Amygdala (tissue), 56 donors: ENCODE data around the gene APBA2.

Experiments used
- DNase-seq, 56 donors: peaks; one replicate each; lab custom pipeline; 2025; lab: John Stamatoyannopoulos, UW

APBA2 gene

DNA sequence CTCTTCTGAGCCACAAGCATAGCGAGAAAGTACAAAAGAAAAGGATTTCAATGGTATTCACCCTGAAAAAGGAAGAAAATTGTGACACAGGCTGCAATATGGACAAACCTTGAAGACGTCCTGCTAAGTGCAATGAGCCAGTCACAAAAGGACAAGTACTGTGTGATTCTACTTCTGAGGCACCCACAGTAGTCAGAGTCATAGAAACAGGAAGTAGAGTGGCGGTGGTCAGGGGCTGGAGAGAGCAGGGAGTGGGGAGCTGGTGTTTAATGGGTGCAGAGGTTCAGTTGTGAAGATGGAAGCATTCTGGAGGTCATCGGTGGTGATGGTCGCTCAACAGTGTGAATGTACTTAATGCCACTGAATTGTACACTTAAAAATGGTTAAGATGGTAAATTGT is 180.5 kb downstream of the APBA2 start:
- no peak for DNase-seq

DNA sequence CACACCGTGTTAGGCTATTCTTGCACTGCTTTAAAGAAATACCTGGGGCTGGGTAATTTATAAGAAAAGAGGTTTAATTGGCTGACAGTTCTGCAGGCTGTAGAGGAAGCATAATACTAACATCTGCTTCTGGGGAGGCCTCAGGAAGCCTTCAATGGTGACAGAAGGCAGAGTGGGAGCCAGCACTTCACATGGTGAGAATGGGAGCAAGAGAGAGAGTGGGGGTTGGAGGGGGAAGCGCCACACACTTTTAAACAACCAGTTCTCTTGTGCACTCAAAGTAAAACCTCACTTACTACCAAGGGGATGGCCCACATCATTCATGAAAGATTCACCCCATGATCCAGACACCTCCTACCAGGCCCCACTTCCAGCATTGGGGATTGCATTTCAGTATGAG is 181.1 kb downstream of the APBA2 start:
- peak in 1 of 56 donors; percentile 35 for DNase-seq

DNA sequence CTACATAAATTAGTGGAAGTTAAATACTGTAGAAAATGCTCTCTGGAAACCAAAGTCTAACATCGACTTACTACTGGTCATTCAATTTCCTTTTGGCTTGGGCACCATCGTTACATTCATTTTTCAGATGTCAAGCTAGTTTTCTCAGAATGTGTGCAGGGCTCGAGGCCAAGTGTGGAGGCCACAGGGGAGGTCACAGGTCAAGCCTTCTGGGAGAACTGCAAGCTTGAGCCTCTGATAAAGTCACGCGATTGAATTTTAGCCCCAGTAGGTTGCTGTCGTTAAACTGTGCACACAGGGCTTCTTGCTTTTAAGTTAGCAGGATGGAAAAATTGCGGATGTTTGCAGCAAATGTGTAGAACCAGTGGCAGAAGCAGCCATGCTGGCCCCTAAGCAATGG is 182.2 kb downstream of the APBA2 start:
- DNase-seq: no peak

DNA sequence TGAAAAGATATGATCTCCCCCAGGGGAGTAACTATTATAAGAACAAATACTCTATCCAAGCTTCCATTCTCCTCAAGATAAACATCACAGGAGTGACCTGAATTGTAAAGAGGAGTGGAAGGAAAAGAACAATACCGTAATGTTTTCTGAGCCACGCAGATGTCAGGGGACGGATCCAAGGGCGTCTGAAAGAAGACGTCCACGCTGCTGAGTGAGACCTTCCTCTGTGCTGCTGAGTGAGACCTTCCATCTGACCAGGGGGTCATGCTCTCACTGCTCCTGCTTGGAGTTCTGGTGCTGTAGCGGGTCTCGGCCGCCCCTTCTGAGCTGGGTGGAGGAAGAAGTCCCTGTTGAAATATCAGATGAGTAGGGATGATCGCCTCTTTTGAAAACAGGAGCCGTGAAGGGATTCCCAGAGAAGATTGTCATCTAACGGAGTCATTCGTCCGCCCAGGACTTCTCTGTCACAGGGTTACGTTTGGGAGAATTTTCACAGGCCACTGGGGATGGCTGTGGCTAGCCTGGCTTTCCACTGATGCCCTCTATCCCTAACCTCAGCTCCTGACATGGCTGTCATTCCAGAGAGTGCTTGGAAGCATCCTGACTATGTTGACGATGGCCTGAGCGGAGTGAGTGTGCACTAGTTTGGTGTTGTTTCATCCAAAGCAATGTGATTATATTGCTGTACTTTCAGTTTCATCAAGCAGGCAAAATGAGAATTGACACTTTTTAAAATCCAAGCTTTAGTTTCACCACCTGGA is 184.9 kb downstream of the APBA2 start:
- peak in 27 of 56 donors; percentile 13 to 71 (median 49) for DNase-seq

DNA sequence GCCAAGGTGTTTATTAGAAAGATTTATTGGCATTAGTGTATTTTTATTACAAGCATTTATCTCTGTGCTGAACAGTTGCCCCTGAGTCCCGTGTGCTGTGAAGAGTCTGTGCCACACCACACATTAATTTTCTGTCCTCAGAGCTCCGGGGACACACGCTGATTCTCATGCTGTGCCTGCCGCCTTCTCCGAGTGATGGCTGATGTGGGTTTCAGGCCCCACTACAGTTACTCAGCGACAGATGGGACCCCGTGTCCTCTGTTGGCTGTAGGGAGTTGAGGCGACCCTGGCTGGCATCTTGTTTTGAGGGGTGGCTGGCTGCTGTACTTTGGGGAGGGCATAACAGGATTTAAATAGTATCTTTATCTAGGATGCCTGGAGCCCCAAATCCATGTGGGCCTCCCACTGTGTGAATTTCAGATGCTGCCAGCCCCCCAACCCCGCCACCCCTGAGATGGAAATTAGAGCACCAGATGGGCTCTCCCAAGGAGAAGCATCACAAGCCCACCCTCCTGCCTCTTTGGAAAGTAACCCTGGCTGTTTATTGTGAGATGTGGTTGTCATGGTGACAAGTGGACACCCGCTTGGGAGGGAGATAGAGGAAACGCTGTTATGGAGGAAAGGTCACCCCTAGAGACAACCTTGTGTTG is 185.6 kb downstream of the APBA2 start:
- DNase-seq: peak in 9 of 56 donors; percentile 17 to 58 (median 40)

DNA sequence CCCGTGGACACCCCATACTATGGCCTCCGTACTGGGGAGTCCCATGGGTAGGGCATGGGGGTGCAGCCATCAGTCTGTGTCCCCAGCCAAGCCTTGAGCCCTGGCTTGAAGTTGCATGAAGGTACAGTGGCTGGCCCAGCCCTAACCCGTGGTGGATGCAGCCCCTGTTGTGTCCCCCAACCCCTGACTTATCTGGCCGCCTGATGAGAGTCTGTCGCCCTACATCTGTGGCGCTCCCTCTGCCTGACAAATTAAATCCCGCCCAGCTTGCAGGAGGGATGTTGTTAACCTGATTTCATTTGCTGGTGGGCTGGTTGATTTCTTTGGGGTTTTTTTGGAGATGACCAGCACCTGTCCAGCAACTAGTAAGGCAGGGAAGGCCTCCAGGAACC is 186.1 kb downstream of the APBA2 start:
- no peak for DNase-seq

DNA sequence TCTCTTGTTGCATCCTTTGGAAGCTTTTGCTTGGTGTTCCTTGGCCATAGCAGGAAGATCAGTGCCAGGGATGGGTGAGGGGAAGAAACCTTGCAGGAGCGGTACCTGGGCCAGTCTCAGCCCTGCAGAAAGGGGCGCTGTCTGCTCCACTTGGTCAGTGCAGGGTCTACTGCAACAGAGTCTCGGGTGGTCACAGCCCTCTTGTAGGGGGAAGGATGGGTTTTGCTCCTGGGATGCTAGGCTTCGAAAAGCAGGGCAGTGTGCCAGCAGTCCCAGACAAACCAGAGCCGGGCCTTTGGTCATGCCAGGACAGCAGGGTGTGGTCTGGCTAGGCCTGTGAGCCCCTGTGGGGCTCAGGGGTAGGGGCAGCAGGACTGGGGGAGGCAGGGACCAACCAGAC is 186.7 kb downstream of the APBA2 start:
- DNase-seq: peak in 1 of 56 donors; percentile 53

DNA sequence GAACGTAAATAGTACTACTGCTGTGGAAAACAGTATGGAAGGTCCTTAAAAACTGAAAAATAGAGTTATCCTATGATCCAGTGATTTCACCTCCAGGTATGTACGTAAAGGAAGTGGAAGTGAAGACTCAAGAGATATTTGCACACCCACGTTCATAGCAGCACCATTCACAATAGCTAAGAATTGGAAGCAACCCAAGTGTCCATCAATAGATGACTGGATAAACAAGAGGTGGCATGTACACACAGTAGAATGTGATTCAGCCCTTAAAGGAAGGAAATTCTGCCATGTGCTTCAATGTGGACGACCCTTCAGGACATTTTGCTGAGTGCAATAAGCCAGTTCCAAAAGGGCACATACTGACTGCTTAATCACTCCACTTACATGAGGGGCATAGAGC is 188.3 kb downstream of the APBA2 start:
- DNase-seq: no peak

DNA sequence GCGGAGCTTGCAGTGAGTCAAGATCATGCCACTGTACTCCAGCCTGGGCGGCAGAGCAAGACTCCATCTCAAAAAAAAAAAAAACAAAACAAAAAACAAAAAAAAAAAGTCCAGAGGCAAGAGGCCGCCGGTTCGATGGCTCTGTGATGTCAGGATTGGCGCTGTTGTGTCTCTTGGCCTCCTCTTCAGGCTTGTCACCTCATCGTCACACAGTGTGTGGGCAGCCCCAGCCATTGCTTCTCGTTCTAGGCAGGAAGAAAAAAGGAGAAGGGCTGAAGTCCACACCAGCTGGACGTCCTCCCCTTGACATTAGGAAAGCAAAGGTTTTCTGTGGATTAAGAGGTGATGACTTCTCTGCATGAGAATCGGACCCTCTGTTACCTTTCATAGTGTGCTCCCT is 192.8 kb downstream of the APBA2 start:
- no peak for DNase-seq

DNA sequence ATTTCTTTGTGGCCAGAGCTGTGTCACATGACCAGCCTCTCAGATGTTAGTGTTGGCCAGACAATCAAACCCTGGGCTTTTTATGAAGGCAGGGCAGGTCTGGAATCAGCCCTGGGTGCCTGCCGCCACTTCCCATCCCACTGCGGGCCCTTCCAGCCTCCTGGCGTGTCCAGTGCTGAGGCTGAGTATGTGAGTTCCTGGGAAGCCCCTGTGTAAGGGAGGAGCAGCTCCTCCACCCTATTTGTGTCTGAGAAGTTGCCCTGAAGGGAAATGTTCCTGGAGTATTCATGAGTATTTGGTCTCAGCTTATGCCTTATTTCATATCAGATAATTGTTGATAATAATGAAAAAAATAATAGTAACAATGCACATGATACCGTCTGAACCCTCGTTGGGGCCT is 193.7 kb downstream of the APBA2 start:
- no peak for DNase-seq

DNA sequence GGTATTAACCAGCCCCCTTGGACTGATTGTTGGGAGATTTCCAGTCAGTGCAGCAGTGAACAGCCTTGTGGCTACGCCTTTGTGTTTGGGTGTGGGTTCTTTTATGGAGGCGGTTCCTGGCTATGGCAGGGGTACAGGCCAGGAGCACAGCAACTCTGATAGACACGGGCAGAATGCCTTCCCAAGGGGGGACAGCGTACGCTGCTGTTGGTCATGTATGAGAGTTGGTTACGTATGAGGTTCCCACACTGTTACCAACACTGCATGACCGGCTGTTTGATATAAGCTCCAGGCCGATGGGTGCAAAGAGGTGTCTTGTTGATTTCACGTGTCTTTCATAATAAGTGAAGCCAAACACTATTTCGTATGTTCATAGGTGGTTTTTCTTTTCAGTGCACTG is 196.0 kb downstream of the APBA2 start:
- DNase-seq: no peak

DNA sequence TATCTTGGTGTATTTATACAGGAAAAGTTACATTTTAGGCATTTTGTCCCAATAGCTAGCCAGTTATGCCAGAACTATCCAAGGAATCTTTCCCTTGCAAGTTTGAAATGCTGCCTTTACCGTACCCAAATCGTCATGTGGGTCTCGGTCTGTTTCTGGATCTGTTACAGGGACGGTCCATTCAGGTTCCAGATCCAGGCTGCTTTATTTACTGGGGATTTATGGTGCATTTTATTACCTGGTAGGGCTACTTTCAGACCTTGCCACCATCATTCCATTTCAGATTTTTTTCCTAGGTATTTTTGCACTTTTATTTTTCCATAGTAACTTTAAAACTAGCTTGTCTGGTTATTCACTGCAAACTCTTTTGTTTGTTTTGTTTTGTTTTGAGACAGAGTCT is 197.4 kb downstream of the APBA2 start:
- no peak for DNase-seq

DNA sequence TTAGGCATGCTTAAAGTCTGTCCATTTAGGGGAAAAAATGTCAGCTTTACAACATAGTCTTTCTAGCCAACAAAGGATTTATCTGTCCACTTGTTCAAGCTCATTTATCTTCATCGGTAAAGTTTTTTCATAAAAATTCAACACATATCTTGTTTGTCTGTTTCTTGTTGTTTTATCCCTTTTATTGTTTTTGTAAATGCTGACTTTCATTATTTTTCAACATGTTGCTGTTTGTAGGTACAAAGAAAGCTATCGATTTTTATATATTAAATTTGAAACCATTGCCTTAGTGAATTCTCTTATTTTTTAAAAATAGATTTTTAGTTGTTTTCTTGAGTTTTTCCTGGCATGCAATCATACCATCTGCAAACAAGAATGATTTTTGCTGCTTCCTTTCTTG is 198.1 kb downstream of the APBA2 start:
- DNase-seq: no peak

DNA sequence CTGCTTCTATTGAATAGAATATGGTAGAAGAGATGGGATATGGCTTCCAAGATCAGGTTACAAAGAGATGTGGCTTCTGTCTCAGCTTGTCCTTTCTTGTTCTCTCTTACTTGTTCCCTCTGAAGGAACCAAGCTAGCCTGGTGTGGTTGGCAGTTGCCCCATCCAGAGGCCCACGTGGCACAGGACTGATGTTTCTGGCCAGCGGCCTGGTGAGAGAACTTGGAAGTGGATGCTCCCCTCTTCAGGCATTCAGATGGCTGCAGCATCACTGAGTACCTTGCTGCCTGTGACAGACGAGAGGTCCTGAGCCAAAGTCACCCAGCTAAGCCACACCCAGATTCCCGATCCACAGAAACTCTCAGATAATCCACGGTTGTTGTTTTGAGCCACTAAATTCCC is 200.2 kb downstream of the APBA2 start:
- no peak for DNase-seq

DNA sequence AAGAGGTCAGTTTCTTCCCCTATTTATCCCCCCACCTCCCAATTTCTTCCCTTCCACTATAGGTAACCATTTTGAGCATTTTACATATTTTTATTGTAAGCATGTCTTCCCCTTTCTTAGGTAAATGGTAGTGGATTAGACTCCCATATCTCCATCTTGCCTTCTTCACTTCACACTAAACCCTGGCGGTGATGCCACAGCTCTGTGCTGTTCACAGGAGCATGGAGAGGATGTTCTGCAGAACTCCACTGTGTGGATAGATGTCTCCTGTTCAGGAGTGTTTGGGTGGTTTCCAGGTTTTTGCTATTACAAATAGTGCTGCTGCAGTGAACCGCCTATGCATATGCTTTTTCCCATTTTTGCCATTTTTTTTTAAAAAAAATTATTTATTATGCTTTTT is 201.1 kb downstream of the APBA2 start:
- no peak for DNase-seq

DNA sequence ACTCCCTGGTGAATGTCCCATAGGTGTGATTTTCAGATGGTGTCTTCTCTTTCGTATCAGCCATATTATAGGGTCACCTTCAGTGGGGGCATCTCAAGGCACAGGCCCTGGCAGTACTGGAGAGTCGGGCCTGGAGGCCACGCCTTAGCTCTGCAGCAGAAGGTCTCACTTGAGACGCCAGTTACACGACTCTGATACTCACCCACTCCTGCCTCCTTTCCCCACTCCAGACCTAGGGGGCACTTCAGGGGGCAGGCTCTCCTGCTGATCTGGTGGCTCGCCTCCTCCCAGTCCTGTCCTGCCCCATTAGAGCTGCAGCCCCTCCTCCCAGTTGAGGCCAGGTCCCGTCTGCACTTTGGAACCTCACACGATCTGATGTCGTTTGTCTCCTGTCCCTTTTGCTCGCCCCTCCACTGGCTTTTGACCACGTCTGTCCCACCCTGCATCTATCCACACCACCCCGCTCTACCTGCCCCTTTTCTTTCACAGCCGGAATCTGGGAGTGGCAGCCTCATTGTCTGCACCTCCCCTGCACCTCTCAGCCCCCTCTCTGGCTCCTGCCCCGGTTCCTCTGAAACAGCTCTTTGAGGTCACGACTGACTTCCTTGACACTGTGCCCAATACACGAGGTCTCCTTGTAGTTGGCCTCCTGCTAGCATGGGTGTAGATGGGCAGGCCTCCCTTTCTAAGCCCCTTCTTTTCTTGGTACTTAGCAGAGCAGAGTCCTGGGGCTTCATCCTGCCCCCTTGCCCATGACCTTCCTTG is 201.9 kb downstream of the APBA2 start:
- DNase-seq: no peak

DNA sequence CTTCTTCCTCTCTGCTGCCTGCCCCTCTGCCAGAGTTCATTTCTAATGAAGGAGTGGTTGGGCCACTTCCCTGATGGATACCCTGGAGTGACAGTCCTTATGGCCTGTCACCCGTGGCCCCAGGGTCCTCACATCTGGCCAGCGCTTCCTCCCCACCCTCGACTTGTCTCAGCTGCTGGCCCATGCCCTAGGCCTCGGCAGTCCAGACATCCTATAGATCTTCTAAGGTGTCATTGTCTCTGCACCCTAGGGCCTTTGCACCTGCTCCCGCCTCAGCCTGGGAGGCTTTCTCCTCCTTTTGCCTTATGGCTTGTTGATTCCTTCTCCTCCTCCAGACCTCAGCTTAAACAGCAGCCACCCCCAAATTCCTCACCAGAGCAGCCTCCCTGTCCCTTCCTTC is 202.9 kb downstream of the APBA2 start:
- no peak for DNase-seq

DNA sequence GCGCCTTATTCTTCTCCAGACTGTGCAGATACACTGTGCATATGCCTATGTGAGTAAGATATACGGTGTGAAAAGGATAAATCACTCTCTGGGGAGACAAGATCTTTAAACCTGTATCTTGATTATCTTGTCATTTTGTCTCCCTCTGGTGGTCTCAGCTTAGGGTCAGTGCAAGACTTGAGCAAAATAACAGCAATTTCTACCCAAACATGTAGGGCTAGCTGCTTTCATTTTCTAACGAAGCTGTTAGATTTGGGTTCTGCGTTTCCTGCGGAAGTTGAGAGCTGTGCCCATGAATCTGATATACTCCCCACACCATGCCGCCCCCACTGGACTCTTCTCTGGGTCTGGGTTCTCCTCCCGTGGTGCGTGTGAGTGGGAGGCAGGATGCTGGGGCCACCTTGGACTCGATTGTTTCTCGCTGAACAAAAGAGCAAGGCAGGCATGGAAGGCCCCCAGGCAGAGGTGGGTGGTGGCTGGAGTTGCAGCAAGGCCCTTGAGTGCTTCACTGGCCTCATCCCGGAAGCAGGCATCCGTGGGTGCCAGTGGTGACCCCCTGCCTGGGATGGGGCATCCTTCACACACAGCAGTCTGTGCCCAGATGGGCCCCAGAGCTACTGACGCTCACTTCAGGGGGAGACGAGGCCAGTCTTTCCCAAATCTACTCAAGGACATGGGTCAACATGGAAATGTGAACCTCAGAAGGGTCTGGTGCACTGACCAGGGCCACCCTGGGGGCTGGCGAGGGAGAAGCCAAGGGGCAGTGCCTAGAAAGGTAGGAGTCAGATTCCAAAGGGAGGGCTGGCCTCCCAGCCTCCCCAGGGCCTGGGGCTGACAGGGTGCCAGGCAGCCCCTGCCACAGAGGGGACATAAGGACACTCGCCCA is 204.2 kb downstream of the APBA2 start:
- DNase-seq: peak in 7 of 56 donors; percentile 27 to 60 (median 33)

DNA sequence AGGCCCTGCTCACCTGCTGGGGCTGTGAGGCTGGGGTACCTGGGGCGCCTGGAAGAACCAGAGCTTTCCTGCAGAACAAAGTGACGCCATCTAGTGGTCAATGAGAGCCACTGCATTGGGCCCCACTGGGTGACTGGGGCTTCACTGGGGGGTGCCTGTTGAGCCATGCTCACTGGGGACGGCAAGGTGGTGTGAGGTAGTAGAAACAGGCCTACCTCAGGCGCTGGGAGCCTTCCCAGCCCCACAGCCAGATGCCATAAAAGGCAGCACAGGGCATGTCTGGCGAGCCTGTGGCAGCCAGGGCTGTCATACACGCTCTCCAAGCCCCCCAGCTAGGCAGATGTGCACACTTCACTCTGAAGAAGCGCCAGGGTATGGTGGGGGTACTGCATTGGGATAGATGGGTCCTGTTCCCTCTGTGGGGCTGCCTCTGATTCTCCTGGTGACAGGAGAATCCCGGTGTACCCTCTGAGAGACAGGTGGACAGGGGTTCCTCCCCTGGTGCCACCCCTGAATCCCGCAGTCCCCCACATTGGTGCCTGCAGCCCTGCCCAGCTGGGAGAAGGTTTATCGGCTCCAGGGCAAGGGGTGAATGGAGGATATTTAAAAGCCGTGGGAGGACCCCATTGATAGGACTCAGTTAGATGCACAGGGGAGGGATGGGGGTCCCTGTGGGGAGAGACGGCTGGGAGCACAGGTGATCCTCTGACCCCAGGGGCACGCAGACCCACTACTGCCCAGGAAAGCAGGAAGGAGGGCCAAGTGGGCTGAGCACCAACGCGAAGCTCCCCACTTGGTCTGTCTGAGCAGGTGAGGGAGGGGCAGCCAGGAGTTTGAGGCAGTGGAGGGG is 205.1 kb downstream of the APBA2 start:
- DNase-seq: peak in 19 of 56 donors; percentile 21 to 66 (median 40)

DNA sequence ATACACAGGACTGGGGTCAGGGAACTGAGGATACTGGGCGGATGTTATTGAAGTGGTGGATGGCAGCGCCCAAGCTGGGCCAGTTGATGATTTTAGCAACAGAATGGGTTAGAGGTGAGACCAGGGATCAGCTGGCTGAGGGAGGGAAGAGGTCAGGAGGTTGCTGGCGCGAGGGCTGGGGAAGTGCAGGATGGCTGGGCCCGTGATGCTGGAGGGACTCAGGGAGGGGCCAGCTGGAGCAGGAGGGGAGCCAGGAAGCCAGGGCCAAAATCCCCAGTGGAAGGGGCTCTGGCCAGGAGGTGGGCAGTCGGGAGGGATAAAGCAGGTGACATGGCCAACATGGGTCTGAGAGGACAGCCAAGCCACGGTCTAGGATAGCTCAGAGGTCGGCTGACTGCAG is 205.9 kb downstream of the APBA2 start:
- DNase-seq: no peak
